ENCODE data around the gene PUS1.

GRCh38 chr12:131921866-131922769, 7.0 kb upstream of the PUS1 start:
- TF ChIP-seq, protein P1, sequence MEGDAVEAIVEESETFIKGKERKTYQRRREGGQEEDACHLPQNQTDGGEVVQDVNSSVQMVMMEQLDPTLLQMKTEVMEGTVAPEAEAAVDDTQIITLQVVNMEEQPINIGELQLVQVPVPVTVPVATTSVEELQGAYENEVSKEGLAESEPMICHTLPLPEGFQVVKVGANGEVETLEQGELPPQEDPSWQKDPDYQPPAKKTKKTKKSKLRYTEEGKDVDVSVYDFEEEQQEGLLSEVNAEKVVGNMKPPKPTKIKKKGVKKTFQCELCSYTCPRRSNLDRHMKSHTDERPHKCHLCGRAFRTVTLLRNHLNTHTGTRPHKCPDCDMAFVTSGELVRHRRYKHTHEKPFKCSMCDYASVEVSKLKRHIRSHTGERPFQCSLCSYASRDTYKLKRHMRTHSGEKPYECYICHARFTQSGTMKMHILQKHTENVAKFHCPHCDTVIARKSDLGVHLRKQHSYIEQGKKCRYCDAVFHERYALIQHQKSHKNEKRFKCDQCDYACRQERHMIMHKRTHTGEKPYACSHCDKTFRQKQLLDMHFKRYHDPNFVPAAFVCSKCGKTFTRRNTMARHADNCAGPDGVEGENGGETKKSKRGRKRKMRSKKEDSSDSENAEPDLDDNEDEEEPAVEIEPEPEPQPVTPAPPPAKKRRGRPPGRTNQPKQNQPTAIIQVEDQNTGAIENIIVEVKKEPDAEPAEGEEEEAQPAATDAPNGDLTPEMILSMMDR (IDR thresholded peaks at IDR 0.05) = no peak
- TF ChIP-seq EZH2 (IDR thresholded peaks at IDR 0.05; ENCODE audit: borderline replicate concordance, insufficient read depth, low read depth, low read length, poor library complexity, severe bottlenecking) = no peak
